ENCODE measurements around the gene ADAMTS12.

ADAMTS12 gene

GRCh38 chr5:33621514-33621913 lies 270.3 kb downstream of the ADAMTS12 start:
- TF ChIP-seq SIN3A (IDR thresholded peaks at IDR 0.05; ENCODE audit: borderline replicate concordance, insufficient read depth, low read length) (no peak), FOXP2 (optimal IDR thresholded peaks at IDR 0.05; ENCODE audit: borderline replicate concordance, extremely low read depth, extremely low read length, insufficient read depth) (no peak), TAF1 (IDR thresholded peaks at IDR 0.05; ENCODE audit: borderline replicate concordance, insufficient read depth, low read length) (no peak), REST (IDR thresholded peaks at IDR 0.05; ENCODE audit: insufficient read depth in 1 of 2, low read depth in 2 of 2, low read length in 2 of 2) (no peak), POLR2AphosphoS5 (IDR thresholded peaks at IDR 0.05; ENCODE audit: low read depth, low read length) (no peak)

DNA sequence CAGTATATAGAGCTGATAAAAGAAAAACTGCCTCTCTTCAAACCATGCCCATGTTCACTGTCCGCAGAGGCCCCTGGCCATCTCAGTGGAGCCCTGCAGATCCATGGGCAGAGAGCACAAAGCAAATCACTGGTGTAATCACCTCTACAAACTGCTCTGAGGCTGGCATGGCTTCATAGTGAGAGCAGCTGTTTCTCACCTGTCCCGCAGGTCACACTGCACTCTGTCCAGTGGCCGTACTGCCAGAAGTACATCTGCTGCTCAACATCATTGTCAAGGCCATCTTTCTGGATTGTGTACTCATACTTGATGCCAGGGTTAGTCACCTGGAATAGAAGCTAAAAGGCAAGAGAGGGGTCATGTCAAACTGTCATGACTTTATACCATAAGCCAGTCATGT lies 277.8 kb downstream of the ADAMTS12 start:
- TF ChIP-seq REST (IDR thresholded peaks at IDR 0.05; ENCODE audit: insufficient read depth in 1 of 2, low read depth in 2 of 2, low read length in 2 of 2) (no peak), FOXP2 (optimal IDR thresholded peaks at IDR 0.05; ENCODE audit: borderline replicate concordance, extremely low read depth, extremely low read length, insufficient read depth) (no peak)

DNA sequence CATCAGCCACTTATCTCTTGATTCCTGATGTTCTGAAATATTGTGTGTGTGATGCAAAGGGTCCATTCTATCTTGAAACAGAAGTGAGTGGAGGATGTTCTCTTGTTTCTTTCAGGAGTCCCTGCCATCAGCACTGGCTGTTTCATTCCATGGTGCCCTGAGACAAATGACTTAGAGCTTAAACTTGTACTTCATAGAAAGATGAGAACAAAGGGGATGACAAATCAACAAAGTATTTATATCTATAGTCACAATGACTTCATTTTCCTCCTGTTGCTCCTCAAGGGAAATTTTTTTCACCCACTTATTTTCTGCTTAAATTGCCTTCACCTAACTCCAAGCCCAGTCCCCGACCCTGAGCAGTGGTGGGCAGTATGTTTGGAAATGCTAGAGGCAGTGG lies 279.4 kb downstream of the ADAMTS12 start:
- TF ChIP-seq FOXP2 (optimal IDR thresholded peaks at IDR 0.05; ENCODE audit: borderline replicate concordance, extremely low read depth, extremely low read length, insufficient read depth) (no peak), REST (IDR thresholded peaks at IDR 0.05; ENCODE audit: insufficient read depth in 1 of 2, low read depth in 2 of 2, low read length in 2 of 2) (no peak), SIN3A (IDR thresholded peaks at IDR 0.05; ENCODE audit: borderline replicate concordance, insufficient read depth, low read length) (no peak), POLR2AphosphoS5 (IDR thresholded peaks at IDR 0.05; ENCODE audit: low read depth, low read length) (no peak), TAF1 (IDR thresholded peaks at IDR 0.05; ENCODE audit: borderline replicate concordance, insufficient read depth, low read length) (no peak)

- TF ChIP-seq TAF1 (IDR thresholded peaks at IDR 0.05; ENCODE audit: borderline replicate concordance, insufficient read depth, low read length): no peak
- no peak for TF ChIP-seq REST (IDR thresholded peaks at IDR 0.05; ENCODE audit: insufficient read depth in 1 of 2, low read depth in 2 of 2, low read length in 2 of 2)
- no peak for TF ChIP-seq POLR2AphosphoS5 (IDR thresholded peaks at IDR 0.05; ENCODE audit: low read depth, low read length)
- no peak for TF ChIP-seq SIN3A (IDR thresholded peaks at IDR 0.05; ENCODE audit: borderline replicate concordance, insufficient read depth, low read length)
- no peak for TF ChIP-seq FOXP2 (optimal IDR thresholded peaks at IDR 0.05; ENCODE audit: borderline replicate concordance, extremely low read depth, extremely low read length, insufficient read depth)
Measured at GRCh38 chr5:33611877-33612276, 279.9 kb downstream of the ADAMTS12 start.

DNA sequence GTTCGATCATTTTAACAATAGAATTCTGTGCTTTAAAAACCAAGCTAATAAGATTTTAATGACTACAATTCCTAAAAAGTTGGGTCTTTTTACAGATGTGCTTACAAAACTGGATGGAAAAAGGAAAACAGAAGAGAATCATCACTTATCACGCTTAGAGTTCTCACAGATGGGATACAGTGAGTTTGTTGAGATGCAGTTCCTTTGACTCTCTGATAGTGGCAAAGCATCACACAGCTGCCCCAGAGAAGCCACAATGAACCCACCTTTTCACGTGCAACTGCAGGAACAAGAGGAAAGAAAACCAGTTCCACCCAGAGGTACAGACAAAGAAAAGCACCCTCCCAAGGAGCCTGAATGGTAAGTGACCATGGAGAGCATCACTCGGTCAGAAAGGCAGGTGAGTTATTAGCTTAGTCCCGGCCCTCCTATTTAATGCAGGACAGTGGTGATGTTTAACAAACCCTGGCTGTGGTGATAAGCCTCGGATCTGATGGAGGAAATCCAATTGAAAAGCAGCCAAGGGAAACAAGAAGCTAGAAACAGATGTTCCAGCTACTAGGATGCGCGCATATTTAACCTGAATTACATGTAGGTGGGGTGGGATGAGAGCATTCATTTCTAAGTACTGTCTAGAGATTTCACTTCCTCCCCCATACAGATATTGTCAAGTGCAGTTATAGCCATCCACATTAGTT lies 283.3 kb downstream of the ADAMTS12 start:
- no peak for TF ChIP-seq POLR2AphosphoS5 (IDR thresholded peaks at IDR 0.05; ENCODE audit: low read depth, low read length)
- TF ChIP-seq FOXP2 (optimal IDR thresholded peaks at IDR 0.05; ENCODE audit: borderline replicate concordance, extremely low read depth, extremely low read length, insufficient read depth): no peak

All from PFSK-1 (cell line).